Liver (tissue), 2 donors: Measurements from ENCODE around the gene RXRB.

Experiments
- TF ChIP-seq, protein P1 (sequence below): fragments of 150-350 bp; IDR thresholded peaks from 2 replicates; pipeline ENCODE4 v1.5.1; 2017; ENCODE audit warnings: improper control_type of control experiment, low read depth, low read length; ENCODE audit not compliant: missing input control
- TF ChIP-seq, protein P2 (sequence below): IDR thresholded peaks from 2 replicates; pipeline ENCODE4 v1.6.1; 2016; ENCODE audit warnings: antibody characterized with exemption
- donor health status: healthy.

DNA sequence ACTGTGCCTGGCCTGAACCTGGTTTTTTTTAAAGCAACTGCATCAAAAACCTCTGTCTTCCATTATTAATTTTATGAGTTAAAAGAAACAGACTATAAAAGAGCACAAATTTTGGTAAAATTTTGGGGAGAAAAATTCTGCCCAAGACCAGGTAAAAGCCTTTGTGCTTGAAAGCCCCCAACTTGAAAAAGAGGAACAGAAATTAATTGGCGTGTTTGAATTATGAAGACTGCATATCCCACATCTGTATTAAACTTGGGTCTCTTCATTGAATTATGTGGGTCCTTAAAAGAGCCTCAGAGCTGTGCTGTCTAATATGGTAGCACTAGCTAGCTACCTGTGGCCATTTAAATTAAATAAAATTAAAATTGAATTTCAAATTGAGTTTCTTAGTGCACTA lies 49.4 kb downstream of the RXRB start:
- TF ChIP-seq, protein P1, sequence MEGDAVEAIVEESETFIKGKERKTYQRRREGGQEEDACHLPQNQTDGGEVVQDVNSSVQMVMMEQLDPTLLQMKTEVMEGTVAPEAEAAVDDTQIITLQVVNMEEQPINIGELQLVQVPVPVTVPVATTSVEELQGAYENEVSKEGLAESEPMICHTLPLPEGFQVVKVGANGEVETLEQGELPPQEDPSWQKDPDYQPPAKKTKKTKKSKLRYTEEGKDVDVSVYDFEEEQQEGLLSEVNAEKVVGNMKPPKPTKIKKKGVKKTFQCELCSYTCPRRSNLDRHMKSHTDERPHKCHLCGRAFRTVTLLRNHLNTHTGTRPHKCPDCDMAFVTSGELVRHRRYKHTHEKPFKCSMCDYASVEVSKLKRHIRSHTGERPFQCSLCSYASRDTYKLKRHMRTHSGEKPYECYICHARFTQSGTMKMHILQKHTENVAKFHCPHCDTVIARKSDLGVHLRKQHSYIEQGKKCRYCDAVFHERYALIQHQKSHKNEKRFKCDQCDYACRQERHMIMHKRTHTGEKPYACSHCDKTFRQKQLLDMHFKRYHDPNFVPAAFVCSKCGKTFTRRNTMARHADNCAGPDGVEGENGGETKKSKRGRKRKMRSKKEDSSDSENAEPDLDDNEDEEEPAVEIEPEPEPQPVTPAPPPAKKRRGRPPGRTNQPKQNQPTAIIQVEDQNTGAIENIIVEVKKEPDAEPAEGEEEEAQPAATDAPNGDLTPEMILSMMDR: no peak
- TF ChIP-seq, protein P2, sequence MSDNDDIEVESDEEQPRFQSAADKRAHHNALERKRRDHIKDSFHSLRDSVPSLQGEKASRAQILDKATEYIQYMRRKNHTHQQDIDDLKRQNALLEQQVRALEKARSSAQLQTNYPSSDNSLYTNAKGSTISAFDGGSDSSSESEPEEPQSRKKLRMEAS: no peak
